ENCODE data around the gene FGG.

DNA sequence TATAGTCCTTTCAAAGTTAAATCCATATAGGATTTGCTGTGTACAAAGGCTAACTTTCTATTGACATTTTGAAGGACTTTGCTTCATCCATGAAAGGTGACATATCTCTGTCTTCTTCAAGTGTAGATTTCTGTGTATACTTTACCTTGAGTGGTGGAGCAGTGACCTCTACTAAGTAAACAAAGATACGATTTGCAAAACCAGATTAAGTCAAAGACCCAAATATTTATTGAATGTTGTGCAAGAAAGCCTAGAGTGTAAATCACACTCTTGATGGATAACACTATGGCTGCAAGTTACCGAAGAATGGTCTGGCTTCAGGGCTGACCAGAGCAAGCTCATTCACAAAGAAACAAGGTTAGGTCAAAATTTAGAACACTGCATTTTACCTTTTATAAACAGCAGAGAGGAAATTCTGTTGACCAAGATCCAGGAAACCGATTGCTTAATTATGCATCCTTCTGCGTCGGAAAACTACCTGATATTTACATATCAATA lies 5.4 kb upstream of the FGG start:
- no peak for TF ChIP-seq EZH2 (IDR thresholded peaks at IDR 0.05; ENCODE audit: low read depth)
- TF ChIP-seq, protein P1, sequence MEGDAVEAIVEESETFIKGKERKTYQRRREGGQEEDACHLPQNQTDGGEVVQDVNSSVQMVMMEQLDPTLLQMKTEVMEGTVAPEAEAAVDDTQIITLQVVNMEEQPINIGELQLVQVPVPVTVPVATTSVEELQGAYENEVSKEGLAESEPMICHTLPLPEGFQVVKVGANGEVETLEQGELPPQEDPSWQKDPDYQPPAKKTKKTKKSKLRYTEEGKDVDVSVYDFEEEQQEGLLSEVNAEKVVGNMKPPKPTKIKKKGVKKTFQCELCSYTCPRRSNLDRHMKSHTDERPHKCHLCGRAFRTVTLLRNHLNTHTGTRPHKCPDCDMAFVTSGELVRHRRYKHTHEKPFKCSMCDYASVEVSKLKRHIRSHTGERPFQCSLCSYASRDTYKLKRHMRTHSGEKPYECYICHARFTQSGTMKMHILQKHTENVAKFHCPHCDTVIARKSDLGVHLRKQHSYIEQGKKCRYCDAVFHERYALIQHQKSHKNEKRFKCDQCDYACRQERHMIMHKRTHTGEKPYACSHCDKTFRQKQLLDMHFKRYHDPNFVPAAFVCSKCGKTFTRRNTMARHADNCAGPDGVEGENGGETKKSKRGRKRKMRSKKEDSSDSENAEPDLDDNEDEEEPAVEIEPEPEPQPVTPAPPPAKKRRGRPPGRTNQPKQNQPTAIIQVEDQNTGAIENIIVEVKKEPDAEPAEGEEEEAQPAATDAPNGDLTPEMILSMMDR (conservative IDR thresholded peaks at IDR 0.05): no peak

All from PC-9 (cell line).